ENCODE results near the gene TCN1.
"Not testable (repeated sequence)": the region's sequence is repeated elsewhere in the genome, so short reads cannot be mapped to it uniquely, and the experiment has no call there.

GRCh38 chr11:59849551-59849950 is 16.7 kb downstream of the TCN1 start:
- TF ChIP-seq CTCF (IDR thresholded peaks at IDR 0.05); ZFX (IDR thresholded peaks at IDR 0.05; ENCODE audit: borderline replicate concordance): not testable (repeated sequence)

All from 22Rv1 (cell line).